Suprapubic skin (tissue), 4 donors: Measurements from ENCODE around the gene FAM163B. TPM values are rescaled to one million over a fixed set of nuclear protein-coding genes. Genes with fewer than 3 reads are reported as not detected.

Experiments
- DNase-seq, 2 donors: peaks; one replicate each; pipeline ENCODE4 v3.0.0-alpha.2; 2019; ENCODE audit warnings: low spot score in 2 of 2
- H3K27ac ChIP-seq: fragments of 200-600 bp; sonication (generic); one replicate; pipeline ENCODE4 v1.5.1; 2019
- H3K27me3 ChIP-seq: fragments of 200-600 bp; sonication (generic); one replicate; pipeline ENCODE4 v1.5.1; 2019
- H3K36me3 ChIP-seq: fragments of 200-600 bp; sonication (generic); one replicate; pipeline ENCODE4 v1.5.1; 2019
- H3K4me1 ChIP-seq: fragments of 200-600 bp; sonication (generic); one replicate; pipeline ENCODE4 v1.5.1; 2019
- H3K4me3 ChIP-seq: fragments of 200-600 bp; sonication (generic); one replicate; pipeline ENCODE4 v1.5.1; 2019; ENCODE audit warnings: mild to moderate bottlenecking
- H3K9me3 ChIP-seq: fragments of 200-600 bp; sonication (generic); one replicate; pipeline ENCODE4 v1.5.1; 2019
- EP300 ChIP-seq: sonication (generic); formaldehyde crosslinking; IDR thresholded peaks from one replicate; pipeline ENCODE4 v1.6.1; 2017; ENCODE audit warnings: antibody characterized with exemption
- POLR2A ChIP-seq, 2 donors: fragments of 450-650 bp; IDR thresholded peaks; one replicate each; pipeline ENCODE4 v1.6.1; 2017; ENCODE audit warnings: antibody characterized with exemption in 2 of 2, mild to moderate bottlenecking in 2 of 2, moderate library complexity in 2 of 2
- POLR2AphosphoS5 ChIP-seq, 3 donors: sonication (generic); formaldehyde crosslinking; IDR thresholded peaks; one replicate each; pipeline ENCODE4 v1.6.1; 2017; ENCODE audit warnings: antibody characterized with exemption in 3 of 3
- WGBS: methylation state at CpG from one replicate; pipeline ENCODE4 v1.1.5; 2018; 5-methylcytosine and 5-hydroxymethylcytosine counted together
- total RNA-seq, 4 donors: library from RNA; depleted of rRNA; stranded (reverse); fragments of >200 nt; gene quantifications; one replicate each; pipeline ENCODE4 v1.1.0, GENCODE V29; 2016
- TF ChIP-seq, protein P1 (sequence below), 2 donors: fragments of 200-600 bp in 1 of 2; fragments of 450-650 bp in 1 of 2; sonication (generic) in 1 of 2; IDR thresholded peaks; one replicate each; pipeline ENCODE4 v1.5.1; 2016 to 2019; ENCODE audit warnings: antibody characterized with exemption in 2 of 2, mild to moderate bottlenecking in 1 of 2, moderate library complexity in 1 of 2

FAM163B gene
- not detected for total RNA-seq

DNA sequence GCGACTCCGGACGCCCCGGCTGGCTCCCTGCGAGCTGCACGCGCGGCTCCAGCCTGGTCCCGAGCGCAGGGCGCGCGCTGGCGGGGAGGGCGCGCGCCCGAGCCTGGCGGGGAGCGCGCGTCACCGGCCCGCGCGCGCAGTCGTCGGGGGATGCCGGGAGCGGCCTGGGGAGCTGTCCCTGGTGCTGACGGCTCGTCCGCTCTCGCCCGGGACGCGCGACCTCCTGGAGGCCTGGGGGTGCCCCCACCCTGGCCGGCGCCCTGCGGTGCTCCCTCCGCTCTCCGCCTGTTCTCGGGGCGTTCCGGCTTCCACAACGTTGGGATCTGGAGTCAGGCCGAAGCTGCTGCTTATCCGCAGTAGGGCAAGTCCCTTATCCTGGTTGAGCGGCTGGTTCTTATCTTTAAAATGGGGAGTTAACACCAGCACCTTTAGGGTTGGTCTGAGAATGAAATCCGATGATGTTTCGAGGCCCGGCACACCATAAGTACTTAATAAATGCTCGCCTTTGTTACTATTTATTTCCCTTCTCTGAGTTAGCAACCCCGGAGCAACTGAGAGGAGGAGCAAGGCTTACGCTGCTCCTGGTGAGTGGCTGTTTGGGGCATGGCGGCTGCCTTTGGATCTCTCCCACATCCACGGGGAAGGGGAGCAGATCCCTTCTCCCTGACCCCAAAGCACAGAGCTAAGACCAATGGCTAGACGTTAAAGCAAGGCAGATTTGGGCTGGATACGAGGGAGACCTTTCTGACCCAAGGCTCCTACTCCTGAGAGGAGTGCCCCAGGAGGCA is at the start of gene FAM163B:
Gene FAM163B (minus strand): TSS at position 79 of the 788 bp plus-strand sequence. CDS start 29,166 bp downstream, outside the sequence.
- peaks cover 99% of the 10 kb centered on the region for H3K27me3 ChIP-seq
- no peak for DNase-seq
- peak within 1 kb of the TSS; percentile 14 for H3K4me3 ChIP-seq

DNA sequence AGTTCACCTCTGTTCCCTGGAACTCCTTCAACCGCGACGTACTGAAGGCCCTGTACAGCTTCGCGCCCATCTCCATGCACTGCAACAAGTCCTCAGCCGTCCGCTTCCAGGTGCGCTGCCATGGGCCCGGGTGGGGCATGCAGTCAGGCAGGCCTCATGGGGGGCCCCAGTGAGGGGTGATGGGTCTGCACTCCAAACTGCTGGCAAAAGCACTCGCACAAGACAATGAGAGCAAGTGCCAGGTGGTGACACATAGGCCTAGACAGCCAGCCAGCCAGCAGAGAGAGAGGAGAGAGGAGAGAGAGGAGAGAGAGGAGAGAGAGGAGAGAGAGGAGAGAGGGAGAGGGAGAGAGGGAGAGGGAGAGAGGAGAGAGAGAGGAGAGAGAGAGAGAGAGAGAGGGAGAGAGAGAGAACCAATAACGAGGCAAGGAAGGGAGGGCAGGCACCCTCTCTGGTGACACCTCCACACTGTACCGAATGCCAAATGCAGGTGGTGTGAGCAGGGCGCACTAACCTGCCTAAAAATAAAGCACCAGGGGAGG is 48.0 kb upstream of the FAM163B start:
- no peak for DNase-seq
- Histone ChIP-seq H3K36me3 (no peaks in the 10 kb centered on the region), H3K4me1 (peaks cover 21% of the 10 kb centered on the region), H3K4me3 (no peak overlapping the region), H3K9me3 (no peaks in the 10 kb centered on the region), H3K27me3 (peaks cover 97% of the 10 kb centered on the region), H3K27ac (no peak overlapping the region)
- no peak for TF ChIP-seq EP300
- TF ChIP-seq, protein P1, sequence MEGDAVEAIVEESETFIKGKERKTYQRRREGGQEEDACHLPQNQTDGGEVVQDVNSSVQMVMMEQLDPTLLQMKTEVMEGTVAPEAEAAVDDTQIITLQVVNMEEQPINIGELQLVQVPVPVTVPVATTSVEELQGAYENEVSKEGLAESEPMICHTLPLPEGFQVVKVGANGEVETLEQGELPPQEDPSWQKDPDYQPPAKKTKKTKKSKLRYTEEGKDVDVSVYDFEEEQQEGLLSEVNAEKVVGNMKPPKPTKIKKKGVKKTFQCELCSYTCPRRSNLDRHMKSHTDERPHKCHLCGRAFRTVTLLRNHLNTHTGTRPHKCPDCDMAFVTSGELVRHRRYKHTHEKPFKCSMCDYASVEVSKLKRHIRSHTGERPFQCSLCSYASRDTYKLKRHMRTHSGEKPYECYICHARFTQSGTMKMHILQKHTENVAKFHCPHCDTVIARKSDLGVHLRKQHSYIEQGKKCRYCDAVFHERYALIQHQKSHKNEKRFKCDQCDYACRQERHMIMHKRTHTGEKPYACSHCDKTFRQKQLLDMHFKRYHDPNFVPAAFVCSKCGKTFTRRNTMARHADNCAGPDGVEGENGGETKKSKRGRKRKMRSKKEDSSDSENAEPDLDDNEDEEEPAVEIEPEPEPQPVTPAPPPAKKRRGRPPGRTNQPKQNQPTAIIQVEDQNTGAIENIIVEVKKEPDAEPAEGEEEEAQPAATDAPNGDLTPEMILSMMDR (IDR thresholded peaks at IDR 0.05), result no peak
- TF ChIP-seq POLR2AphosphoS5 (IDR thresholded peaks at IDR 0.05), result no peak
- TF ChIP-seq POLR2A (IDR thresholded peaks at IDR 0.05), result no peak
- WGBS, result 49% methylated on average over 13 of the region's 13 CpGs

More for the DNA sequence above, at the start of gene FAM163B:
- H3K27ac ChIP-seq, result no peak within 1 kb of the TSS
- 34% methylated on average over 10 of the region's 61 CpGs for WGBS
- no peaks in the 10 kb centered on the region for H3K36me3 ChIP-seq
- H3K9me3 ChIP-seq, result no peaks in the 10 kb centered on the region
- H3K4me1 ChIP-seq, result peaks cover 7% of the 10 kb centered on the region
- TF ChIP-seq POLR2A (IDR thresholded peaks at IDR 0.05), result no peak
- no peak for TF ChIP-seq POLR2AphosphoS5 (IDR thresholded peaks at IDR 0.05)
- no peak for TF ChIP-seq EP300
- TF ChIP-seq, protein P1 (IDR thresholded peaks at IDR 0.05), result no peak

DNA sequence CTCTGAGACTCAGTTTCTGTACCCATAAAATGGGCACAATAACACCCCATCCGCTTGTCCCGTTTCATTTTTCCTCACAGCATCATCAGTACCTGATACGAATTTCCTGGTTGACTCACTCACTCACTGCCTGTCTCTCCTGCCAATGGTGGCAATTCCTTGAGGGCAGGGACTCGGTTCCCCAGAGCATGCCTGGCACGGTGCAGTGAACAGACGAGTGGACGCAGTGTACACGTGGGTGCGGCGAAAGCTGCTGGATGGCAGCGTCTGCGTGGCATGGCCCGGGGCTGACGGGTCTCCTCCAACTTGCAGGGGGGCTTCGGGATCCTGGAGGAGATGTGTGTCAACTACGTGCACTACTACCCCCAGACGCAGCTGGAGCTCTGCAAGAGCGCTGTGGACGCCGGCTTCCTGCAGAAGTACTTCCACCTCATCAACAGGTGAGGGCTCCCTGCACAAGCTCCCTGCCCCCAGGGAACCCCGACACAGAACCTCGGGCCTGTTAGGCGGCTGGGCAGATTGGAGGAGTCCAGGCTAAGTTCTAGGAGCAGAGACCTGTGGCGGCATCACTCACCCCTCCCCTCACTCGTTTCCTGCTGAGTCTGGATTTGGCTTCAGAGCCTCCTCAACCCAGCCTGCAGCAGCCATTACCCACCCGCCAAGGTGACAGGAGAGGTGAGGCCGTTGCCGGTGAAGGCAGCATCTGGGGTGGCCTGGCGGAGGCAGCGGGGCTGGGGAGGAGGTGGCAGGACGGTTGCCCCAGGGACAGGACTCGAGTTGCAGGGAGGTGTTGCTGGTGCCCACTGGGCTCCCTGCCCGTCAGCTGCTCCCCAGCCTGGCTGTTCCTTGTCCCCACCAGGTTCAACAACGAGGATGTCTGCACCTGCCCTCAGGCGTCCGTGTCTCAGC is 47.3 kb upstream of the FAM163B start:
- Histone ChIP-seq H3K4me1 (peaks cover 21% of the 10 kb centered on the region), H3K9me3 (no peaks in the 10 kb centered on the region), H3K36me3 (no peaks in the 10 kb centered on the region), H3K4me3 (no peak overlapping the region), H3K27ac (no peak overlapping the region), H3K27me3 (peaks cover 97% of the 10 kb centered on the region)
- 46% methylated on average over 23 of the region's 36 CpGs for WGBS
- TF ChIP-seq, protein P1 (IDR thresholded peaks at IDR 0.05), result no peak
- no peak for DNase-seq

DNA sequence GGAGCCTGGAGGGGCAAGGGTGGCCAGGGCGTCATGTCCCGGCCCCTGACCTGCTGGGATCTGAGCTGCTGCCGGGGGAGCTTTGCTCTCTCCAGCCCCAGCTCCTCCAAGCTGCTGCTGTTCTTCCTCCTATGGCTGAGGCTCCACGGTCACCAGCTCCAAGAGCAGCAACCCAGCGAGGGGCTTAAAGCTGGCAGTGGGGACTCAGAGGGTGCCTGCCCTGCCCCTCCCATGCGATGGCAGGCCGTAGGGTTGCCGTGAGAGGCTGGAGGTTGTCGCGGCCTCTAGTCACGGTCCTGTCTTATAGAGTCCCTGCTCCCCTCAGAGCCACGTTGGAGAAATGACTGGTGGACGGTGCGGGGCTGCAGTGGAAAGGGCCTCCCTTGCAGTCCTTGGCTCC is 46.5 kb upstream of the FAM163B start:
- DNase-seq, result no peak
- H3K4me3 ChIP-seq, result no peak overlapping the region
- no peaks in the 10 kb centered on the region for H3K9me3 ChIP-seq
- H3K27me3 ChIP-seq, result peaks cover 97% of the 10 kb centered on the region
- TF ChIP-seq, protein P1 (IDR thresholded peaks at IDR 0.05), result no peak
- no peak for TF ChIP-seq POLR2AphosphoS5 (IDR thresholded peaks at IDR 0.05)
- no peak for TF ChIP-seq POLR2A (IDR thresholded peaks at IDR 0.05)
- no peak for TF ChIP-seq EP300
- WGBS, result 80% methylated on average over 1 of the region's 14 CpGs
- peaks cover 21% of the 10 kb centered on the region for H3K4me1 ChIP-seq
- H3K36me3 ChIP-seq, result no peaks in the 10 kb centered on the region
- no peak overlapping the region for H3K27ac ChIP-seq
